ENCODE results near the gene IMMP2L. TPM values are rescaled to one million over a fixed set of nuclear protein-coding genes. Genes with fewer than 3 reads are reported as not detected.

IMMP2L gene
- total and polyA plus RNA-seq, 2 of the 13 experiments (the other 11 are each of a cell fraction or from before 2014, with no cell fraction given), result 7.8 to 16.9 TPM

DNA sequence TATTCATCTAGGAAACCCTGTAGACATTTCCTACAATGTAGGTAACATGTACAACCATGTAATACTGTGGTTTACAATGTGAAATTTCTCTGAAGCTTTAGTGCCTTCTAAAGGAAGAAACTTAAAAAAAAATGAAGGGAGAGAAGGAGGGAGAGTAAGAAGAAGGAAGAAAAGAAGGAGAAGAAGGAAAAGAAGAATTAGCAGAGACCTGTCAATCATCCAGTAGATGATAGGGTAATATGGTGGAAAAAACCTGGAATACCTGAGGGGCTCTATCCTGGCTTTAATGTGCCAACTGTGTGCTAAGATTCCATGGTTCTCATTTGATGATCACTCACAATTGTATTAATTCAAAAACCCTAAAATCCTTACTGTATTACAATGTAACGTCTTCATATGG, 474.0 kb downstream of the IMMP2L start:
- FAIRE-seq, result no peak
- ATAC-seq, result no peak
- H3K9me3 ChIP-seq (ENCODE audit: low read length), result no peaks in the 10 kb centered on the region
- no peaks in the 10 kb centered on the region for H3K4me1 ChIP-seq (ENCODE audit: insufficient read depth, low read length)
- BruUV-seq (replicated peaks), result no TSS peak
- POLR2A ChIA-PET, result no interaction called here
- in situ Hi-C loops (cut with HindIII; ENCODE audit: extremely low pct_ligation_motif_present, low pct_unique_long_range_greater_than_20kb) (loop anchor here (25.0 kb wide), 2 partner anchors 649 to 1001 kb away; no protein-coding TSS in a partner anchor), intact Hi-C loops (cut with micrococcal nuclease; ENCODE audit: unreplicated experiment) (no loop called here)
- no peak overlapping the region for H3K27ac ChIP-seq (ENCODE audit: extremely low read length, insufficient read depth, low read length)
- H3K79me2 ChIP-seq (ENCODE audit: insufficient read depth, low read length), result no peaks in the 10 kb centered on the region
- DNase-seq (ENCODE audit: low spot score), result no peak
- no peaks in the 10 kb centered on the region for H4K20me1 ChIP-seq (ENCODE audit: insufficient read depth, low read length)
- H3K36me3 ChIP-seq (replicated peaks in 1 of 2; ENCODE audit: control insufficient read depth in 1 of 2, insufficient read depth in 2 of 2, low read length in 2 of 2), result no peaks in the 10 kb centered on the region
- no peak overlapping the region for H3K9ac ChIP-seq (ENCODE audit: insufficient read depth, low read depth, low read length)
- H3K27me3 ChIP-seq (ENCODE audit: control insufficient read depth in 1 of 2, insufficient read depth in 2 of 2, low read length in 2 of 2), result no peaks in the 10 kb centered on the region
- no peak overlapping the region for H2AFZ ChIP-seq (ENCODE audit: low read length)
- CTCF ChIA-PET (ENCODE audit: low intra/inter-chr PET ratio, low total read pairs), result no interaction called here
- 20% methylated on average over 1 of the region's 1 CpG for WGBS (ENCODE audit: low lambda C conversion rate)
- H3K4me2 ChIP-seq (ENCODE audit: low read depth, low read length), result no peak overlapping the region
- no peak for TF ChIP-seq ZNF547 (CRISPR knock-in tag; IDR thresholded peaks at IDR 0.05)
- no peak for TF ChIP-seq PHF20 (CRISPR knock-in tag; IDR thresholded peaks at IDR 0.05)
- no peak for TF ChIP-seq ZSCAN29 (CRISPR knock-in tag; conservative IDR thresholded peaks at IDR 0.05)
- TF ChIP-seq RFXANK (CRISPR knock-in tag; IDR thresholded peaks at IDR 0.05), result no peak
- TF ChIP-seq ZNF382 (CRISPR knock-in tag; IDR thresholded peaks at IDR 0.05; ENCODE audit: borderline replicate concordance), result no peak
- no peak for TF ChIP-seq ATF1 (CRISPR knock-in tag; IDR thresholded peaks at IDR 0.05)
- TF ChIP-seq PHF21A (CRISPR knock-in tag; IDR thresholded peaks at IDR 0.05), result no peak
- TF ChIP-seq, protein P1, sequence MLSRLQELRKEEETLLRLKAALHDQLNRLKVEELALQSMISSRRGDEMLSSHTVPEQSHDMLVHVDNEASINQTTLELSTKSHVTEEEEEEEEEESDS (CRISPR knock-in tag; IDR thresholded peaks at IDR 0.05; ENCODE audit: borderline replicate concordance), result no peak
- TF ChIP-seq ZNF441 (CRISPR knock-in tag; IDR thresholded peaks at IDR 0.05; ENCODE audit: borderline replicate concordance), result no peak
- no peak for TF ChIP-seq ZNF644 (CRISPR knock-in tag; IDR thresholded peaks at IDR 0.05; ENCODE audit: low read depth)
- no peak for TF ChIP-seq ZNF337 (CRISPR knock-in tag; IDR thresholded peaks at IDR 0.05; ENCODE audit: borderline replicate concordance, low read depth)
- no peak for TF ChIP-seq ZNF34 (CRISPR knock-in tag; IDR thresholded peaks at IDR 0.05; ENCODE audit: borderline replicate concordance)
- no peak for TF ChIP-seq CC2D1A (CRISPR knock-in tag; IDR thresholded peaks at IDR 0.05)
- TF ChIP-seq, protein P2, sequence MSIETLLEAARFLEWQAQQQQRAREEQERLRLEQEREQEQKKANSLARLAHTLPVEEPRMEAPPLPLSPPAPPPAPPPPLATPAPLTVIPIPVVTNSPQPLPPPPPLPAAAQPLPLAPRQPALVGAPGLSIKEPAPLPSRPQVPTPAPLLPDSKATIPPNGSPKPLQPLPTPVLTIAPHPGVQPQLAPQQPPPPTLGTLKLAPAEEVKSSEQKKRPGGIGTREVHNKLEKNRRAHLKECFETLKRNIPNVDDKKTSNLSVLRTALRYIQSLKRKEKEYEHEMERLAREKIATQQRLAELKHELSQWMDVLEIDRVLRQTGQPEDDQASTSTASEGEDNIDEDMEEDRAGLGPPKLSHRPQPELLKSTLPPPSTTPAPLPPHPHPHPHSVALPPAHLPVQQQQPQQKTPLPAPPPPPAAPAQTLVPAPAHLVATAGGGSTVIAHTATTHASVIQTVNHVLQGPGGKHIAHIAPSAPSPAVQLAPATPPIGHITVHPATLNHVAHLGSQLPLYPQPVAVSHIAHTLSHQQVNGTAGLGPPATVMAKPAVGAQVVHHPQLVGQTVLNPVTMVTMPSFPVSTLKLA (IDR thresholded peaks at IDR 0.05), result no peak
- TF ChIP-seq, protein P3, sequence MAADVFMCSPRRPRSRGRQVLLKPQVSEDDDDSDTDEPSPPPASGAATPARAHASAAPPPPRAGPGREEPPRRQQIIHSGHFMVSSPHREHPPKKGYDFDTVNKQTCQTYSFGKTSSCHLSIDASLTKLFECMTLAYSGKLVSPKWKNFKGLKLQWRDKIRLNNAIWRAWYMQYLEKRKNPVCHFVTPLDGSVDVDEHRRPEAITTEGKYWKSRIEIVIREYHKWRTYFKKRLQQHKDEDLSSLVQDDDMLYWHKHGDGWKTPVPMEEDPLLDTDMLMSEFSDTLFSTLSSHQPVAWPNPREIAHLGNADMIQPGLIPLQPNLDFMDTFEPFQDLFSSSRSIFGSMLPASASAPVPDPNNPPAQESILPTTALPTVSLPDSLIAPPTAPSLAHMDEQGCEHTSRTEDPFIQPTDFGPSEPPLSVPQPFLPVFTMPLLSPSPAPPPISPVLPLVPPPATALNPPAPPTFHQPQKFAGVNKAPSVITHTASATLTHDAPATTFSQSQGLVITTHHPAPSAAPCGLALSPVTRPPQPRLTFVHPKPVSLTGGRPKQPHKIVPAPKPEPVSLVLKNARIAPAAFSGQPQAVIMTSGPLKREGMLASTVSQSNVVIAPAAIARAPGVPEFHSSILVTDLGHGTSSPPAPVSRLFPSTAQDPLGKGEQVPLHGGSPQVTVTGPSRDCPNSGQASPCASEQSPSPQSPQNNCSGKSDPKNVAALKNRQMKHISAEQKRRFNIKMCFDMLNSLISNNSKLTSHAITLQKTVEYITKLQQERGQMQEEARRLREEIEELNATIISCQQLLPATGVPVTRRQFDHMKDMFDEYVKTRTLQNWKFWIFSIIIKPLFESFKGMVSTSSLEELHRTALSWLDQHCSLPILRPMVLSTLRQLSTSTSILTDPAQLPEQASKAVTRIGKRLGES (CRISPR knock-in tag; IDR thresholded peaks at IDR 0.05; ENCODE audit: borderline replicate concordance), result no peak
- no peak overlapping the region for H3K4me3 ChIP-seq (replicated peaks in 1 of 3; ENCODE audit: insufficient read depth in 1 of 3, low read depth in 2 of 3, low read length in 3 of 3)

All from HepG2 (cell line).